HepG2 (cell line): ENCODE measurements around the gene DENND1C. TPM values are rescaled to one million over a fixed set of nuclear protein-coding genes. Genes with fewer than 3 reads are reported as not detected.
A peak's percentile ranks its signal among the peaks of the same experiment; 100 is the strongest.

ENCODE experiments used
- CHD2 ChIP-seq: IDR thresholded peaks from 2 replicates; pipeline ENCODE4 v1.6.1; 2011; ENCODE audit warnings: low read depth, low read length, improper control_type of control experiment
- DNMT3B ChIP-seq: conservative IDR thresholded peaks from 2 replicates; pipeline ENCODE4 v1.6.1; 2016; ENCODE audit warnings: missing biosample characterization, control low read depth
- ERF ChIP-seq: IDR thresholded peaks from 2 replicates; pipeline ENCODE4 v1.6.1; 2018; ENCODE audit warnings: missing biosample characterization, missing genetic modification reagents
- ESRRA ChIP-seq: sonication (generic); formaldehyde crosslinking; IDR thresholded peaks from 2 replicates; pipeline ENCODE4 v1.5.1; 2020; ENCODE audit warnings: mild to moderate bottlenecking, low read depth, missing genetic modification reagents
- EZH2 ChIP-seq: conservative IDR thresholded peaks from 2 replicates; pipeline ENCODE4 v1.6.1; 2012; ENCODE audit warnings: mild to moderate bottlenecking, low read depth, low read length, moderate library complexity
- GMEB2 ChIP-seq: IDR thresholded peaks from 2 replicates; pipeline ENCODE4 v1.6.1; 2016; ENCODE audit warnings: missing biosample characterization, missing genetic modification reagents, low read depth
- JUND ChIP-seq: sonication (generic); formaldehyde crosslinking; IDR thresholded peaks from 2 replicates; pipeline ENCODE4 v1.8.0; 2022; ENCODE audit warnings: mild to moderate bottlenecking, missing genetic modification reagents
- MYNN ChIP-seq: sonication (generic); formaldehyde crosslinking; IDR thresholded peaks from 2 replicates; pipeline ENCODE4 v1.4.0; 2020; ENCODE audit warnings: mild to moderate bottlenecking, low read depth, missing genetic modification reagents
- NONO ChIP-seq, 2 experiments: fragments of 450-650 bp in 1 of 2; sonication (generic) in 1 of 2; formaldehyde crosslinking in 1 of 2; IDR thresholded peaks in 1 of 2; conservative IDR thresholded peaks in 1 of 2; 2 replicates each; pipeline versions ENCODE4 v1.6.1 to v1.8.0; 2017 to 2022; ENCODE audit warnings: mild to moderate bottlenecking in 1 of 2, missing genetic modification reagents in 1 of 2, moderate library complexity in 1 of 2
- PRDM10 ChIP-seq: sonication (generic); formaldehyde crosslinking; IDR thresholded peaks from 2 replicates; pipeline ENCODE4 v1.4.0; 2020; ENCODE audit warnings: low read depth, missing genetic modification reagents
- RERE ChIP-seq: IDR thresholded peaks from 2 replicates; pipeline ENCODE4 v1.6.1; 2016; ENCODE audit warnings: low read depth, missing genetic modification reagents, missing compliant biosample characterization
- TBX2 ChIP-seq: sonication (generic); formaldehyde crosslinking; IDR thresholded peaks from 2 replicates; pipeline ENCODE4 v1.5.0; 2020; ENCODE audit warnings: missing genetic modification reagents, mild to moderate bottlenecking, borderline replicate concordance
- ZFX ChIP-seq: sonication (generic); formaldehyde crosslinking; IDR thresholded peaks from 2 replicates; pipeline ENCODE4 v1.4.0; 2020; ENCODE audit warnings: mild to moderate bottlenecking, low read depth, missing genetic modification reagents, moderate library complexity
- ZNF230 ChIP-seq: sonication (generic); formaldehyde crosslinking; IDR thresholded peaks from 2 replicates; pipeline ENCODE4 v1.4.0; 2020; ENCODE audit warnings: mild to moderate bottlenecking, missing genetic modification reagents
- ZNF484 ChIP-seq: sonication (generic); formaldehyde crosslinking; IDR thresholded peaks from 2 replicates; pipeline ENCODE4 v1.5.1; 2020; ENCODE audit warnings: mild to moderate bottlenecking, low read depth, missing genetic modification reagents, borderline replicate concordance
- ZNF557 ChIP-seq: sonication (generic); formaldehyde crosslinking; IDR thresholded peaks from 2 replicates; pipeline ENCODE4 v1.4.0; 2020; ENCODE audit warnings: missing genetic modification reagents
- ZNF598 ChIP-seq: sonication (generic); formaldehyde crosslinking; IDR thresholded peaks from 2 replicates; pipeline ENCODE4 v1.5.1; 2020; ENCODE audit warnings: mild to moderate bottlenecking, missing genetic modification reagents, borderline replicate concordance
- ZSCAN20 ChIP-seq: sonication (generic); formaldehyde crosslinking; IDR thresholded peaks from 2 replicates; pipeline ENCODE4 v1.4.0; 2020; ENCODE audit warnings: missing genetic modification reagents, mild to moderate bottlenecking, borderline replicate concordance
- ZSCAN22 ChIP-seq: sonication (generic); formaldehyde crosslinking; IDR thresholded peaks from 2 replicates; pipeline ENCODE4 v1.4.0; 2020; ENCODE audit warnings: mild to moderate bottlenecking, missing genetic modification reagents
- polyA plus RNA-seq, 8 experiments: library from polyadenylated mRNA; depleted of rRNA in 3 of 8; stranded (reverse) in 7 of 8; unstranded in 1 of 8; fragments of >200 nt; fragmentation: Illumina TruSeq in 4 of 8; extraction: Trizol in 4 of 8; gene quantifications; 2 replicates each; pipeline versions ENCODE4 v1.2.1 to v1.2.3, GENCODE V29; 2011 to 2016; ENCODE audit warnings: low read depth in 4 of 8, missing spikeins in 1 of 8, mixed read lengths in 1 of 8; ENCODE audit not compliant: insufficient read depth in 1 of 8
- total RNA-seq, 5 experiments: library from RNA; depleted of rRNA; stranded (reverse); fragments of >200 nt; fragmentation: Illumina TruSeq; extraction: Trizol; gene quantifications; 2 replicates each; pipeline ENCODE4 v1.2.3, GENCODE V29; 2016; ENCODE audit warnings: low read depth in 1 of 5

DENND1C gene
- total and polyA plus RNA-seq, 2 of the 13 experiments (the other 11 are each of a cell fraction or from before 2014, with no cell fraction given), result 0.04 to 0.73 TPM

- TF ChIP-seq ESRRA (CRISPR knock-in tag) (no peak), EZH2 (no peak), NONO (IDR thresholded peaks at IDR 0.05) (no peak), NONO (CRISPR knock-in tag; conservative IDR thresholded peaks at IDR 0.05) (no peak), GMEB2 (CRISPR knock-in tag) (no peak), ZNF484 (CRISPR knock-in tag) (no peak), ZNF557 (no peak), CHD2 (no peak), MYNN (CRISPR knock-in tag) (no peak), ZSCAN22 (no peak), TBX2 (CRISPR knock-in tag) (no peak), DNMT3B (CRISPR knock-in tag) (no peak), RERE (CRISPR knock-in tag) (no peak), ERF (no peak), ZSCAN20 (CRISPR knock-in tag) (no peak), ZFX (CRISPR knock-in tag) (peak; percentile 85), JUND (CRISPR knock-in tag) (no peak), PRDM10 (CRISPR knock-in tag) (no peak), ZNF598 (CRISPR knock-in tag) (no peak), ZNF230 (CRISPR knock-in tag) (no peak)
These were observed 57.2 kb downstream of the DENND1C start, which contains the start of gene KHSRP (continued) for GRCh38 chr19:6424195-6424938.
